Measurements from ENCODE around the gene YY1AP1.
"Not testable (repeated sequence)": the region's sequence is repeated elsewhere in the genome, so short reads cannot be mapped to it uniquely, and the experiment has no call there.

Gene YY1AP1

DNA sequence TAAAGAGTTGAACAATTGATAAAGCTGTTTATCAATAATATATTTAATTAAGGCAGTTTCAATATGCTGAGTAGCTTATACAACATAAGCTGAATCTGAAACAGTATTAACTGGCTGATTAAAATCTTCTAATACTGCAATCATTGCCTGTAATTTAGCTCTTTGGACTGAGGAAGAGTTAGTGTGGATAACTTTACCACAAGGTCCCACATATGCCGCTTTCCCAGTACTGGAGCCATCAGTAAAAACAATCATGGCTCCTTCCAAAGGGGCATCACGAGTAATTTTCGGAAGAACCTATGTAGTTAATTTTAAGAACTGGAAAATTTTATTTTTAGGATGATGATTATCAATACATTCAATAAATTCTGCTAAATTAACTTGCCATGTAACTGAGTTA lies 7.0 kb upstream of the YY1AP1 start:
- DNase-seq (ENCODE audit: low spot score), result no peak

DNA sequence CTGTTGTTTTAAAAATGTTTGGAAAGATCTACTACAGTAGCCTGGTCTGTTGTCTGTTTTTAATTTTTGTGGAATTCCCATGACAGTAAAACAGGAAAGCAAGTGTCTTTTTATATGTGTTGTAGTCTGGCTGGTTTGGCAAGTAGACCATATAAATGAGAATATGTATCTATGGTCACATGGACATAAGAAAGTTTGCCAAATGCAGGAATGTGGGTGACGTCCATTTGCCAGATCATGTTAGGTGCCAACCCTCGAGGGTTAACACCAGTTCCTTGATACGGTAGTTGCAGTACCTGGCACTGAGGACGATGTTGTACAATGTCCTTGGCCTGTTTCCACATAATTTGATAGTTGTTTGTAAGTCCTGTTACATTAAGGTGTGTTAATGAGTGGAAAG lies 6.5 kb upstream of the YY1AP1 start:
- DNase-seq (ENCODE audit: low spot score), result no peak

DNA sequence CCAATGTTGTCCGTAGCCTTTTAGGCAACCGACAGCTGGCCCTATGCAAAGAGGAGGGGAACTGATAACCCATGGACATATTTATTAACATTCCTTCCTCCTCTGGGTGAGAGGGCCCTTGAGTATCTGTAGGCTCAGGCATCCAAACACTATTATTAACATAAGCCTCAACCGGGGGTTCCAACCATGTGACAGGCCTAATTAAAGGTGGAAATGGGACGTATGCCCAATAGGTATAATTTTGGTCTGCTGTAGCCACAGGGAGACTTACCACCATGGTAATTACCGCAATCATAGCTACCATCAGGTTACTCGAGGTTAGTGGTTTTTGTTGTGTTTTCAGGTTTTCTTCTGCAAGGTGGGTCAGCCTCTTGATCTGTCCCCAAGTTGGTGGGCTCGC lies 5.6 kb upstream of the YY1AP1 start:
- DNase-seq (ENCODE audit: low spot score), result no peak

DNA sequence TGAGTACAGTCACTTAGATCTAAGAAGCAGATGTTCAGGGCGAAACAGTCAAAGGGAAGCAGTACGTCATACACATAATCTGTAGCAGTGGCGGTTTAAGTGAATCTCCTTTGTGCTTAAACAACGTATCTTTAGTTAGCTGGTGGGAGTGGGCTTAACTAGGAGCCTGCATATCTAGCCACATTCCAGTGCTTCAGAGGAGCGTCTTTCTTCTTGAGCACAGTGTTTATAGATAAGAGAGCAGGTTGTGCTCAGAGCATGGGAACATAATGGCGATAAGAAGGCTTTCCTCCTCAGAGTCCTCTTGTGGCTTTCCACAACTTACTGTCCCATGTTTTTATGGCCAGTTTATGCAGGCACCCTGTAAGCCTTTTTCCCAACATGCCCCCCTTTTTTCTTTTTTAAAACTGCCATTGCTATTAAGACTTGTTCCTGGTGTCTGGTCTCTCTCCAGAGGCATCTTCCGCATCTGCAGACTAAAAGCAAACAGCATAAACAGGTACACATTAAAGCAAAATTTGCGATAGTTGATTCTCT lies 3.5 kb upstream of the YY1AP1 start:
- DNase-seq (ENCODE audit: low spot score), result no peak

DNA sequence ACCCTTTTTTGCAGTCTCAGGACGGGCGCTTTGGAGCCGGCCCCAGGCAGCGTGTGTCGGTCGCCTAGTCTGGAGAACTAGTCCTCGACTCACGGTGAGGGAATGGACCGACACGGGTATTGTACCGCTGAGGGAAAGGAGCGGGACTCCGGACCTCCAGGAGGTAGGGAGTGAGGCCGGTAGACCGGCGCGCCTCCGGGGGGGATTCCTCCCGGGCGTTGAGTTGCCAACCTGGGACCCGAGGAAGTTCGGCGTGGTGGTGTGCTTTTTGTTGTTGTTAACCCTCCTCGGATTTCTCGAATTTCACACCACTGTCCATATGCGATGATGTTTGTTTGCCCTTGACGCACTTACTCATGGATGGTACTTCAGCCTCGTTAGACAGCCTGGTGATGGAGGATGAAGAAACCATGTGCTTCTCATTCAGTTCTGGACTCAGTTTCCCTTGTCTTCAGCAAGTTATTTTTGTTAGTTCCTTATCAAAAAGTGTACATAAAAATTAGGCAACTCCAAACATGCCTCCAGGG lies 570 bp upstream of the YY1AP1 start, which contains the start of gene DAP3:
Gene DAP3, plus strand, starts transcription at position 11 of the 527 bp plus-strand sequence. CDS start 20,689 bp downstream, outside the sequence.
- DNase-seq (ENCODE audit: low spot score), result not testable (repeated sequence)

DNA sequence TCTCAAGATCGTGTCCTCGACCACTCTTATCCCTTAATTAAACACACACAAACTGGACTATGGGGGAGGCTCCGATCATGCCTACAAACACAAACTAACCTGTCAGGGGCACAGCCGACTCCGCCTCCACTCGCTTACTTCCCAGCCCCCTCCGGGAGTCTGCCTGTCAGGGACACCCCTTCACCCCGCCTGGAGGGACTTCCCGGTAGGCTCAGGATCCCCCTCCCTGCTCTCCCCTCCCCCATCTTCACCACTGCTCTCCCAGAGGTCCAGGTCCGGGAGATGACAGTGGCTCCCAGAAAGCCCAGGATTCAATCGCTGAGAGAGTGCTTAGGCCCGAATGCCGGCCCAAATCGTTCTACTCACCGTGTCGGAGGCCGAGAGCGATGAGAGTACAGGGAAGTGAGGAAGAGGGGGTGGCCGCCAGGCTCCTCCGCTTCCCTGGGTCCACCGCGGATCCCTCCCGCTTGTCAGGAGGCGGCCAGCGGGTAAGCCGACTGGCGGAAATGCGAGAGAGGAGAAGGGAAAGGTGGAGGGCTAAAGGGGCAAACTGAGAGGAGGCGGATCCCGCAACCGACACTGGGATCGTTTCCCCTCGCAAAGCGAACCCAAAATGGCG lies 760 bp downstream of the YY1AP1 start:
- not testable (repeated sequence) for DNase-seq (ENCODE audit: low spot score)

DNA sequence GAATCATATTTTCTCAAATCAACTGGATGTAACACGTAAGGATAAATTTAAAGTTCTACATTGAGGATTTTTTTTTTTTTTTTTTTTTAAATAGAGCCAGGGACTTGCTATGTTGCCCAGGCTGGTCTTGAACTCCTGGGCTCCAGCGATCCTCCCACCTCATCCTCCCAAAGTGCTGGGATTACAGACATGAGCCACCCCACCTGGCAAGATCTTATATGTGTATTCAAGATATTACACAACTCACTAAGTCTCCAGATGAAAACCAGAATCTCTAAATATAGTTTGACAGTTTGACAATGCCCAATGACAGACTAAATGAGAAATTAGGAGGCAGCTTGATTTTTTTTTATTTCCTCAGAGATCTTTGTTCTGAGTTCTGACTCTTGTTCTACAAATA lies 6.8 kb downstream of the YY1AP1 start:
- DNase-seq (ENCODE audit: low spot score), result peak; percentile 50

DNA sequence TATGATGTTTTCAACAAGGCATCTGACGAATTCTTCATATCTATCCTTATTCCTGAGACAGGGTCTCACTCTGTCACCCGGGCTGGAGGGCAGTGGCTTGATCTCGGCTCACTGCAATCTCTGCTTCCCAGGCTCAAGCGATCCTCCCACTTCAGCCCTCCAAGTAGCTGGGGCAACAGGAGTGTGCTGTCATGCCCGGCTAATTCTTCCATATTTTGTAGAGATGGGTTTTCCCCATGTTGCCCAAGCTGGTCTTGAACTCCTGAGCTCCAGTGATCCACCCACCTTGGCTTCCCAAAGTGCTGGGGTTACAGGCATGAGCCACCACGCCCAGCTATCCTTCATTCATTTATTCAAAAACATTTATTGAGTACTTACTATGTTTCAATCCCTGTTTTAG lies 8.0 kb downstream of the YY1AP1 start:
- DNase-seq (ENCODE audit: low spot score), result no peak

DNA sequence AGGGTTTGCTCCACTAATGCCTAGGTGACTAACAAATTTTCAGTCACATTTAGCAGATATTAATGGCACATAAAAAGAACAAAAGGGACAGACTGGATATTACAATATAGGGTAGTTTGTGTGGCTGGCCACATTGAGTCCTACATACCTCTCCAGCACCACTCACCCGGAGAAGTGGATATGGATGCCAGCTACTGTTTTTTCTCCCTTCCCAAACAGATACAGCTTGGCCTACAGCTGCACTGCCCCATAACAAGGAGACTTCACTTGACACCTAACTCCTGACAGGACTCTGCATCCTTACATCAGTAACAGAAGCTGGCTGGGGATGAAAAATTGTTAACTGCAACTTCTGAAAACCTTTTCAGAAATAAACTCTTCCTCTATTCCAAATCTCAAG lies 9.6 kb downstream of the YY1AP1 start:
- not testable (repeated sequence) for DNase-seq (ENCODE audit: low spot score)

DNA sequence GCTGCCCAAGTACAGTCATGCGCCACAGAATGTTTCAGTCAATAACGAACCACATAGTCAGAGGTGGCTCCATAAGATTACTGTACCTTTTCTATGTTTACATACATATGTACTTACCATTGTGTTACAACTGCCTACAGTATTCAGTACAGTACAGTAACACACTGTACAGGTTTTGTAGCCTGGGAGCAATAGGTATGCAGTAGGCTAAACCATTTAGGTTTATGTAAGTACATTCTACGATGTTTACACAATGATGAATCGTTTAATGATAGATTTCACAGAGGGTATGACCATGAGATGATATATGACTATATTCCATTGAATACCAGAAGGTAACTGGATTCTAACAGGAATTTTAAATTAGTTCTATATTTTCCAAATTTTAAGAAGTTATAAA lies 10.5 kb downstream of the YY1AP1 start:
- no peak for DNase-seq (ENCODE audit: low spot score)

DNA sequence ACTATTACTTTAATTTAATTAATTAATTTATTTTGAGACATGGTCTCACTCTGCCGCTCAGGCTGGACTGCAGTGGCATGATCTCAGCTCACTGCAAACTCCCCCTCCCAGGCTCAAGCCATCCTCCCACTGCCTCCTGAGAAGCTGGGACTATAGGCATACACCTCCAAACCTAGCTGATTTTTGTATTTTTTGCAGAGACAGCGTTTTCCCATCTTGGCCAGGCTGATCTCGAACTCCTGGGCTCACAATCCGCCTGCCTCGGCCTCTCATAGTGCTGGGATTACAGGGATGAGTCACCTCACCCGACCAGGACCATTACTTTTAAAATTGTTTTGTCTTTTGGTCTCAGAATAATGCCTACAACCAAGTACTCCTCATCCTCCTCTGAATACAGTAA lies 15.6 kb downstream of the YY1AP1 start:
- DNase-seq (ENCODE audit: low spot score), result no peak

DNA sequence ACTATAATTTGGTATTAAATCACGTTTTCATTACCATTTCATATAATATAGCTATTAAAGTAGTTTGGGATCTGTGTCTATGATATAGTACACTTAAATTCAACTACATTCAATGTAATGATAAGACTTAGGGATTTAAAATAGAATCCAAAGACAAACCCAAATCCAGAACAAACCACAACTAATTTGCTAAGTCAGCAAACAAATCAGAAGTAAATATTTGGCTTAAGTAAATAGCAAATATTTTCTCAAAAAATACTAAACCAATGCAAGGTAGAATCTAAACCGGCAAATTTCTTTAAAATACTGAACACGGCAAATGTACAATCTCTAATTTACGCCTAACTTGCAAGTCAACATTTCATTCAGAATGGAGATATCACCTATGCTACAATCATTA lies 16.8 kb downstream of the YY1AP1 start:
- DNase-seq (ENCODE audit: low spot score), result no peak

DNA sequence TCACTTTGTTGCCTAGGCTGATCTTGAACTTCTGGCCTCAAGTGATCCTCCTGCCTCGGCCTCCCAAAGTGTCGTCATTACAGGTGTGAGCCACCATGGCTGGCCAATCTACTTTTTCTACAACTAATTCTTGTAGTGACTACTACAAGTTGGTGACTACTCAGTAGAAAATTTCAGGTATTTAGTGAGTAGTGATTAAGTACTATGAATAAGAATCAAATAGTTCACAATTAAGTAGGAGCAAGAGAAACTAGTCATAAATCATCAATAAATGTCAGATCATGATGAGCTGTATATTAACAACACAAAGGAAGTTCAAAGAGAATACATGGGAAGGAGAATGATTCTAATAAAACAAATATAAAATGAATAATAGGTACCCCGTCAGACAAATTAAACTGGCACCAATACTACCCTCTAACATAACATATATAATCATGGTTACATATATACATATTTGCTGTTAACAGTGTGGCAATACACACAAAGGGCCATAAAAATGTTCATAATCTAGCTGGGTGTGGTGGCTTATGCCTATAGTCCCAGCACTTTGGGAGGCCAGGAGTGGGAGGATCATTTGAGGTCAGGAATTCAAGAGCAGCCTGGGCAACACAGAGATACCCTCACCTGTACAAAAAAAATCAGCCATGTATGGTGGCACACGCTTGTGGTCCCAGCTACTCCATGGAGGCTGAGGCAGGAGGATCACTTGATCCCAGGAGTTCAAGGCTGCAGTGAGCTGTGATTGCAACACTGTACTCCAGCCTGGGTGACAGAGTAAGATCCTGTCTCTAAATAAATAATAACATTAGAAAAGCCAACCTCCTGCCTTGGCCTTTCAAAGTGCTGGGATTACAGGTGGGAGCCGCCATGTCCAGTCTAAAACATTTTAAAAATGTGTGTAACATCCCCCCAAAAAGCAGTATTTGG lies 19.1 kb downstream of the YY1AP1 start:
- no peak for DNase-seq (ENCODE audit: low spot score)

DNA sequence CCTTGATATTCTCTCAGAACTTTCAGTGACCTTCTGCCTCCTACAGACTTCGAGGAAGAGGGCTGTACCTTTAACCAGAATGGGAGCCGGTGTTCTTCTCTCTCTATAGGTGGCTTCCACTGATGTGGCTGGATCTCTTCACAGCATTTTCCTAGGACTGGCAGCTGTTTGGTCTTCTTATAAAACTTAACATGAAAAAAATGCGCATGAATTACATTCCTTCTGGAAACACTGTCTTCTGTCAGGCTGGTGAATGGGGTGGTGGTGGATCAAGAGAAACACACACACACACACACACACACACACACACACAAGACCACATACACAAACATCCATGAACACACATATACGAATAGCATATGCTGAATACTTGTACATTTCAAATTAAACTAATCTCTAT lies 27.3 kb downstream of the YY1AP1 start:
- not testable (repeated sequence) for DNase-seq (ENCODE audit: low spot score)

DNA sequence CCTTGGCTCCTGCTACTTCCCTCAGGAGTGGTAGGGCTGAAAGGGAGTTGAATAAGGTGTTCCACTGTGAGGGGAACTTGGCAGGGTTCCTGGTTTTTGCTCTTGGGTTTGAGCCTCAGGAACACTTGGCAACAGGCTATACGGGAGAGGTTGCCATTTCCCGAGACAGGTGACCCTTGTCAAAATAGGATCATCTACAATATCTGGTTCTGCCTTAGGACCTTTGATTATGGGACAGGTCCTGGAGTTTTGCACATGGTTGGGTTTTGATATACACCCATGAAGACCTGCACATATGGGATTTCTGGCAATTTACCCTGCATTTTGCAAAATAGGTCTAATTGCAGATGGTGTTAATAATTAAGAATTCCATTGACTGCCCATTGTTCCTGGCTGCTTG lies 31.1 kb downstream of the YY1AP1 start:
- no peak for DNase-seq (ENCODE audit: low spot score)

DNA sequence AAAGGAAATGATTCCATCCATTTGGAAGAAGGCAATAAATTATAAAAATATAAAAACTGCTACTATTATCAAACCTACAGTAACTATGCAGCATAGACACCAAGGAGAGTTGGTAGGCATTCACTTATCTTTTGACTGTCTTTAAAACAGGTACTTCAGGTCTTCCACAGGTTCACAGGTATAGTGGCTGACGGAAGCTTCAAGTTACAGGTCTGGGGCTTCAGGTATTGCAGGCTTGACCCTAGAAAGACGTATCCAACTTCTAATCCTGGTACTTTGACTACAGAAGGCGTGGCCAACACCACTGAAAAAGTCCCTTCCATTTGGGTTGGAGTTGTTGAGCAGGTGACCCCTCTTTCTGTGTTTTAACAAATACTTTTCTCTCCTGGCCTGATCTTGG lies 35.6 kb downstream of the YY1AP1 start:
- DNase-seq (ENCODE audit: low spot score), result no peak

DNA sequence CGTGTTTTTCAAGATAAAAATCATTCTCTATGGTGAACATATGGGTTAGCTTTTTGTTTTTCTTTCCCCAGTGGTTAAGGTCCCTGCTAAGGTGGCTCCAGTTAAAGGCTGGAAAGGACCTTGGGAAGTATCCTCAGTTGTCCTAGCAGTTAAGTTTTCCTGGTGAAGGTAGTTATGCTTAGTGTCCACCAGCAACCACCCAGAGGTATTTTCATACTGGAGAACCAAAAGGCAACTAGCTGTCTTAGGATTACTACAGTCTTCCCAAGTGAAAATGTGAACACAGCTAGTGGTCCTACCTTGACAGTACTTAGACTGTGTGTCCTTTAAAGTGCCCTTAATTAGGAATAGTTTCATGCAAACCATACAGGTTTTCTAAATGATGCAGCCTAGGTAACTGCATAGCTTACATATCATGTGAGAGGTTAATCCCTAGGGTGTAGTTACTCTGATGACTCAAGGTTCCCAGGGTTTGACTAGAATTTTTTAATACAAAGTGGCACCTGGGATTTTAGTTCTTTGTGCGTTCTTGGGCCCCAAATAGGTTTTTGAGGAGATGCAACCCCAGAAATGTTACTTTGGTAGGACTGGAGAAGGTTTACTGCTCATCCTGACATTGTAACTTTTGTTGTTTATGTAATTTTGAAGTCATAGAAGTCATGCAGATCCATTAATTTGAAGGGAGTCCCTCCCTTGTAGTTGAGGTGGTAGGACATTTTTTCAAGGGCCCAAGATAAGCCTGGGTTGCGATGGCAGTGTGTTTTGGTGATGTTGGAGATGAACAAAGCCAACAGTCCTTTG lies 36.5 kb downstream of the YY1AP1 start:
- DNase-seq (ENCODE audit: low spot score), result no peak

DNA sequence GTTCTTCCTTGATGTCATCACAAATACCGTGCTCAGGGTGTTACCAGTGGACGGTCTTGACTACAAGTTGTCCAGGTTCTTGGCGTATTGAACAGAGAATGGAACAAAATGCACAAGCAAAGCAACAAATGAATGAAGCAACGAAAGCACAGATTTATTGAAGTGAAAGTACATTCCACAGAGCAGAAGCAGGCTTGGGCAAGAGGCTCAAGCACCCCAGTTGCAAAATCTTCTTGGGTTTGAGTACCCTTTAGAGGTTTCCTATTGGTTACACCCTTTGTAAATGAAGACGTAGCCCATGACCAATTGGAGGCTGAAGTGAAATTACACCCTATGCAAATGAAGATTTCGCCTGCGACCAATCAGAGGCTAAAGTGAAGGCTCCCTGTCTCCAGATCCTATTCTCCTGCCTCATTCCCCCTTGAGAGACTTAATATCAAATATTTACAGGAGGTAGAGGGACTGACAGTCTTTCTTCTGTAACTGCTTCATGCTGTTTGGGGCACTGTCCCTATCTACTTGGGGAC lies 38.3 kb downstream of the YY1AP1 start:
- DNase-seq (ENCODE audit: low spot score), result no peak

DNA sequence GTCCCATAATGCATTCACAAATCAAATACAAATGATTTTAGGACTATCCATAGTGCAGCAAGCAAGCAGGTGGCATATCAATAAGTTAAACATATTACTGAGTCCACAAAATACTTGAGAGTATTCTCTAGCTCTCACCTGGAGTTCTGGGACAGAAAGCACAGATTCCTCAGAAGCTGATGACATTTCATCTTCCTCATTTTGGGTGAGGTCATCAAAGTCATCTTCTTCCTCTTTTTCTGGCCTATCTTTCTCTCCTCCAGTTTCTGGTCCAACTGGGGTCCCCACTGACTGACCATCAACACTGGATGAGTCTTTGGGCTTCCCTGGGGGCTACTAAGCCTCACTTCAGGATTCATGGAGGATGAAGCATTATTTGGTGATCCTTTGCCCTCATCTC lies 38.9 kb downstream of the YY1AP1 start:
- no peak for DNase-seq (ENCODE audit: low spot score)

DNA sequence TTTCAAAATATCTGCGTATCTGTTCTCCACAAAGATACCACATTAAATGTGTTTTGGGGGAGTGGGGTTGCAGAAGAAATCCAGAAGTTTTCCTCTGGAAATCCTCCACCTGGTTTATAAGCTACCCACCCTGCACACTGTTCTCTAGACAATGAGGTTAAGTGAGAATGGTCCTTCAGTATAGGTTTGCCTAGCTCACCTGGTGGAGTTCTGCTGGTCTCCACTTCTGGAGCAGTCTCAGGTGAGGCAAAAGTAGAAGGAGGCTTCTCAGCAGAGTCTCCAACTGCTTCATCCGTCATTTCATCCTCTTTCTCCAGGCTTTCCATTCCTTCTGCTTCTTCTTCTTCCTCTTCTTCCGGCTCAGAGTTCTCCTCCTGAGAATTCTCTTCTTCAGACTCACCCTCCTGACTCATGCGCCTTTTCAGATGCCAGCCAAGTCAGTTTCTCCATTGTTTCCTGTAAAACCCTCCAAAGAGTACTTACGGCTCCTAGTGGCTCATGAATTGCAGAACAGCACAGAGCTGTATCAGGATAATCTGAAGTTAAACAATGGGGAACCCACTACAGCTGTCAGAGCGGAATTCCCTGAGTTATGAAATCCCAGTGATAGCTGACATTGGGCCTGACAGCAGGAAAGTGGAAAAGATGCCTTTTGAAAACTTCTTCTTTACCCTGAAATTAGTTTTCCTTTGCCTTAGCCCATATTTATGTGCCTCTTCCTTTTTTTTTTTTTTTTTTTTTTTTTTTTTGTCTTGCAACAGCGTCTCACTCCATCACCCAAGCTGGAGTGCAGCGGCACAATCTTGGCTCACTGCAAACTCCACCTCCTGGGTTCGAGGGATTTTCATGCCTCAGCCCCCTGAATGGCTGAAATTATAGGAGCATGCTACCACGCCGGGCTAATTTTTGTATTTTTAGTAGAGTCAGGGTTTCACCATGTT lies 40.1 kb downstream of the YY1AP1 start:
- peak; percentile 62 for DNase-seq (ENCODE audit: low spot score)

DNA sequence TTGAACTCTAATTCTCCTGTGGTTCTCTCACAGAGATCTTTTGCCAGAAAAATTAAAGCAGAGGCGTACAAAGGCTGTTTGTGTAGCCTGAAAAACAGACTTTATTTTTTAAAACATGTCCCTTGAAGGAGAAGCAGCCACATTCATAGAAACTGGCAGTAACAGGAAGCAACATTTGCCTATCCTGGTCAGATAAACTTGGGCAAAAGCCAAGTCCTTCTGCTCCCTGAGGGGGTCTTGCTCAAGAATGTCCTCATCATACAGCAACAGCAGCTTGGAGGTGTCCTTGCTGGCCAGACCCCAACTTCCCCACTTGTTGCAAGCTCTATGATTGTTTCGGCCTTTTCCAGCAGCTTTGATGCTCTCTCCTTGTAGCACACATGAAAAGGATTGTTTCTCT lies 42.3 kb downstream of the YY1AP1 start:
- DNase-seq (ENCODE audit: low spot score), result no peak
